Mesodermal cell (in vitro differentiated cells): Measurements from ENCODE around the gene SEMA6A.
"Not testable (repeated sequence)": the region's sequence is repeated elsewhere in the genome, so short reads cannot be mapped to it uniquely, and the experiment has no call there.

Experiments used
- H3K27ac ChIP-seq: 2 replicates; pipeline ENCODE4 v1.7.0; 2013; ENCODE audit warnings: mild to moderate bottlenecking, low read depth, low read length, moderate library complexity; ENCODE audit not compliant: severe bottlenecking
- H3K36me3 ChIP-seq: 2 replicates; pipeline ENCODE4 v1.7.1; 2013; ENCODE audit warnings: mild to moderate bottlenecking, low read length, moderate library complexity; ENCODE audit not compliant: control insufficient read depth, insufficient read depth
- H3K4me1 ChIP-seq: one replicate; pipeline ENCODE4 v1.7.1; 2013; ENCODE audit warnings: mild to moderate bottlenecking, low read length; ENCODE audit not compliant: insufficient read depth, control insufficient read depth, poor library complexity, severe bottlenecking
- H3K4me3 ChIP-seq: 2 replicates; pipeline ENCODE4 v1.7.0; 2013; ENCODE audit warnings: low read length, control low read depth, mild to moderate bottlenecking; ENCODE audit not compliant: insufficient read depth, poor library complexity, severe bottlenecking; ENCODE audit errors: extremely low read depth
- H3K9me3 ChIP-seq: 2 replicates; pipeline ENCODE4 v1.7.1; 2013; ENCODE audit warnings: mild to moderate bottlenecking, low read length, moderate library complexity; ENCODE audit not compliant: control insufficient read depth
- WGBS, 2 experiments: methylation state at CpG; one replicate each; pipeline ENCODE4 v1.1.5; 2013; ENCODE audit warnings: missing lambda C conversion rate in 2 of 2; ENCODE audit not compliant: insufficient coverage in 2 of 2; 5-methylcytosine and 5-hydroxymethylcytosine counted together

SEMA6A gene

GRCh38 chr5:116531635-116532034 is 43.0 kb downstream of the SEMA6A start:
- Histone ChIP-seq H3K9me3 (no peaks in the 10 kb centered on the region), H3K36me3 (no peaks in the 10 kb centered on the region), H3K27ac (no peak overlapping the region), H3K4me1 (peaks cover 33% of the 10 kb centered on the region), H3K4me3 (no peak overlapping the region)
- 56% methylated on average over 1 of the region's 1 CpG; no CpG with 5 or more reads in 1 of the 2 experiments for WGBS, 2 experiments

GRCh38 chr5:116531117-116531516 is 43.5 kb downstream of the SEMA6A start:
- WGBS, 2 experiments = 79 to 86% methylated on average over 1 to 3 of the region's 5 CpGs
- Histone ChIP-seq H3K4me3 (no peak overlapping the region), H3K4me1 (peaks cover 27% of the 10 kb centered on the region), H3K36me3 (no peaks in the 10 kb centered on the region), H3K27ac (no peak overlapping the region), H3K9me3 (no peaks in the 10 kb centered on the region)

GRCh38 chr5:116530276-116530675 is 44.3 kb downstream of the SEMA6A start:
- Histone ChIP-seq H3K36me3 (no peaks in the 10 kb centered on the region), H3K9me3 (no peaks in the 10 kb centered on the region), H3K4me1 (peaks cover 25% of the 10 kb centered on the region), H3K27ac (no peak overlapping the region), H3K4me3 (no peak overlapping the region)
- no CpG with 5 or more reads among the region's 4 CpGs for WGBS, 2 experiments

DNA sequence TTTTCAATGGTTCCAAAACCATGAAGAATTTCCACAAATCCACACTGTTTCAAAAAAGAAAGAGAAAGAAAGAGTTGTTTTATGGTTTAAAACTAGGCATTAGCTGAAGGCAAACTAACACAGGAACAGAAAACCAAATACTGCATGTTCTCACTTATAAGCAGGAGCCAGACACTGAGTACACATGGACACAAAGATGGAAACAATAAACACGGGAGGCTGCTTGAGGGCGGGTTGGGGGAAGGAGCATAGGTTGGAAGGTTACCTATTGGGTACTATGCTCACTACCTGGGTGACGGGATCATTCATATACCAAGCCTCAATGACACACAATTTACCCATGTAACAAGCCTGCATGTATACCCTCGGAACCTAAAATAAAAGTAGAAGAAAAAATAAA is 45.0 kb downstream of the SEMA6A start:
- H3K36me3 ChIP-seq = no peaks in the 10 kb centered on the region
- no peaks in the 10 kb centered on the region for H3K9me3 ChIP-seq
- WGBS, 2 experiments = 40 to 65% methylated on average over 1 to 2 of the region's 4 CpGs
- no peak overlapping the region for H3K4me3 ChIP-seq
- peaks cover 19% of the 10 kb centered on the region for H3K4me1 ChIP-seq
- H3K27ac ChIP-seq = peak overlapping the region; percentile 36

- H3K27ac ChIP-seq = peak overlapping the region; percentile 36
- H3K4me1 ChIP-seq = peaks cover 17% of the 10 kb centered on the region
- no peaks in the 10 kb centered on the region for H3K9me3 ChIP-seq
- 52 to 67% methylated on average over 1 to 6 of the region's 7 CpGs for WGBS, 2 experiments
- no peaks in the 10 kb centered on the region for H3K36me3 ChIP-seq
- no peak overlapping the region for H3K4me3 ChIP-seq
Observed at GRCh38 chr5:116528519-116529234, 45.9 kb downstream of the SEMA6A start.

DNA sequence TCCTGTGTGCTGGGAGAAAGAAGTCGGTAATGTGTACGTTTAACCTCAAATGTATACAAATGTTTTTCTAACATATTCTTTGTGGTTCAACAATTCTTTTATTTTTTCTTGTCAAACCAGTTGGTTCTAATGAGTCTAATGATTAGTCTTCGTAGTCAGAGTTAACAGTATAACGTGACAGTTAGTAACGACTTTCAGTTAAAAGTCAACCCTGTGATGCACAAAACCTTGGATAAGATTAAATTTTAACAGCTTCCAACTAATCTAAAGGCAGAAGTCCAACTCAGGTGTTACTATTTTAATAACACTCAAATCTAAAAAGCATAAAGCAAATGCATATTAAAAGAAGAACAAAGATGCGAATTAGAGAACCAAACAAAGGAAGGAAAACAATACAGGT is 47.0 kb downstream of the SEMA6A start:
- WGBS, 2 experiments = 90% methylated on average over 3 of the region's 6 CpGs; no CpG with 5 or more reads in 1 of the 2 experiments

GRCh38 chr5:116525674-116526073 is 48.9 kb downstream of the SEMA6A start:
- H3K4me1 ChIP-seq = peaks cover 16% of the 10 kb centered on the region
- H3K27ac ChIP-seq = no peak overlapping the region
- H3K36me3 ChIP-seq = no peaks in the 10 kb centered on the region
- H3K9me3 ChIP-seq = no peaks in the 10 kb centered on the region
- WGBS, 2 experiments = no CpG with 5 or more reads among the region's 3 CpGs
- H3K4me3 ChIP-seq = no peak overlapping the region

More for the DNA sequence above, 47.0 kb downstream of the SEMA6A start:
- no peaks in the 10 kb centered on the region for H3K36me3 ChIP-seq
- no peaks in the 10 kb centered on the region for H3K9me3 ChIP-seq
- peaks cover 9% of the 10 kb centered on the region for H3K4me1 ChIP-seq
- no peak overlapping the region for H3K4me3 ChIP-seq
- H3K27ac ChIP-seq = no peak overlapping the region

DNA sequence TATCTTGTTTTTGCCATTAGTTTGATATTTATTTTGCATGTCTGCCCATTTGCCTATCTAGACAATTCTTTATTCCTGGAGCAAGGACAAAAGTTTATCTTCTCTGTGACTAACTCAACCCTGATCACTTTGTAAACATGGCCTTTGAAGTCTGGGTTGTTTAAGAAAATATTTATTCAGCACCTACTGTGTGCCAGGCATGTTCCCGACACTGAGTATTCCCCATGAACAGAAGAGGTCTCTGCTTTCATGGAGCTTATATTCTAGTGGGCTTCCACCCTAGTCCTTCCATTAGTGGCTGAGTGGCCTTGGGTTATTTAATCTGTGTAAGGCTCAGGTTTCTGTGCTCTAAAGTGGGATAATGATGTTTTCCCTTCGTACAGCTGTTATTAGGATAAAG is 49.7 kb downstream of the SEMA6A start:
- no peaks in the 10 kb centered on the region for H3K36me3 ChIP-seq
- no peak overlapping the region for H3K4me3 ChIP-seq
- H3K4me1 ChIP-seq = peaks cover 16% of the 10 kb centered on the region
- H3K9me3 ChIP-seq = no peaks in the 10 kb centered on the region
- 100% methylated on average over 1 of the region's 2 CpGs; no CpG with 5 or more reads in 1 of the 2 experiments for WGBS, 2 experiments
- no peak overlapping the region for H3K27ac ChIP-seq

GRCh38 chr5:116524051-116524904 is 50.3 kb downstream of the SEMA6A start:
- H3K9me3 ChIP-seq = no peaks in the 10 kb centered on the region
- no peaks in the 10 kb centered on the region for H3K36me3 ChIP-seq
- no peak overlapping the region for H3K4me3 ChIP-seq
- peaks cover 16% of the 10 kb centered on the region for H3K4me1 ChIP-seq
- H3K27ac ChIP-seq = no peak overlapping the region
- 67 to 86% methylated on average over 1 of the region's 3 CpGs for WGBS, 2 experiments

- H3K9me3 ChIP-seq, H3K27ac ChIP-seq, H3K36me3 ChIP-seq, H3K4me3 ChIP-seq: not testable (repeated sequence)
- 89 to 95% methylated on average over 9 to 11 of the region's 11 CpGs for WGBS, 2 experiments
- H3K4me1 ChIP-seq = peaks cover 19% of the 10 kb centered on the region
Observed at GRCh38 chr5:116523182-116523581, 51.4 kb downstream of the SEMA6A start.
